Activated gamma-delta T cell treated with anti-CD3 and anti-CD28 coated beads, Interleukin-2, amount 50 U/mL, for 16 hours (primary cell): ENCODE data around the gene CDC34.

Experiments
- DNase-seq: peaks from one replicate; pipeline ENCODE4 v3.0.0-alpha.2; 2020; ENCODE audit warnings: low read depth

The CDC34 gene

GRCh38 chr19:522726-523125 lies 8.8 kb upstream of the CDC34 start:
- no peak for DNase-seq

DNA sequence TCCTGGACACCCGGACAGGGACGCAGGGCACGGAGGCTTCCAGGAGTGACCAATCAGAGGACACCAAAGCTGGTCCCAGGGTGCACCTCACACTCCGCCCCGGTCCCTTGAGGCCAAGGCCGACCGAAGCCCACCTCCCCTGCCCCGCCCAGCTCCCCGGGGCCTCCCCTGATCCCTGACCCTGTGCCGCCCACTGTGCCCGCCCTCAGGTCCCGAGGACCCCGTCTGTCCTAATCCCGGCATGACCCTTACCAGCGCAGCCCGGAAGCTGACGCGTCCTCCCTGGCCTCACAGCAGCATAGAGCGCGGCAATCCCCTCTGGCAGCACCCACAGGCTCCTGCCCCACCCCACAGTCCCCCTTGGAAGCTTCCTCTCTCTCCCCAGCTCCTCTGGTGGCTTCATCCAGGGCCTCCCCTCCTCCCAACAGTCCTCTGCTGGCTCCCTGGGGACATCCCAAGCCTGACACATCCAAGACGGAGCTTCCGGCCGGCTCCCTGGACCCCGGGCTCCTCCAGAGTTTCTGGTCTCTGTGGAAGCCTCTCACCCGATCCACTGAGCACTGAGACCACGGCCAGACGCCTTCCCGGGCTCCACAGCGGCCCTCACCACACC lies 7.4 kb upstream of the CDC34 start:
- no peak for DNase-seq

- DNase-seq: no peak
Observed at GRCh38 chr19:525029-525428, 6.5 kb upstream of the CDC34 start.

GRCh38 chr19:525857-526419 lies 5.6 kb upstream of the CDC34 start:
- no peak for DNase-seq

GRCh38 chr19:530134-531008 lies 1.2 kb upstream of the CDC34 start:
- DNase-seq: no peak

GRCh38 chr19:531009-531752 lies 379 bp upstream of the CDC34 start:
- peak; percentile 71 for DNase-seq

DNA sequence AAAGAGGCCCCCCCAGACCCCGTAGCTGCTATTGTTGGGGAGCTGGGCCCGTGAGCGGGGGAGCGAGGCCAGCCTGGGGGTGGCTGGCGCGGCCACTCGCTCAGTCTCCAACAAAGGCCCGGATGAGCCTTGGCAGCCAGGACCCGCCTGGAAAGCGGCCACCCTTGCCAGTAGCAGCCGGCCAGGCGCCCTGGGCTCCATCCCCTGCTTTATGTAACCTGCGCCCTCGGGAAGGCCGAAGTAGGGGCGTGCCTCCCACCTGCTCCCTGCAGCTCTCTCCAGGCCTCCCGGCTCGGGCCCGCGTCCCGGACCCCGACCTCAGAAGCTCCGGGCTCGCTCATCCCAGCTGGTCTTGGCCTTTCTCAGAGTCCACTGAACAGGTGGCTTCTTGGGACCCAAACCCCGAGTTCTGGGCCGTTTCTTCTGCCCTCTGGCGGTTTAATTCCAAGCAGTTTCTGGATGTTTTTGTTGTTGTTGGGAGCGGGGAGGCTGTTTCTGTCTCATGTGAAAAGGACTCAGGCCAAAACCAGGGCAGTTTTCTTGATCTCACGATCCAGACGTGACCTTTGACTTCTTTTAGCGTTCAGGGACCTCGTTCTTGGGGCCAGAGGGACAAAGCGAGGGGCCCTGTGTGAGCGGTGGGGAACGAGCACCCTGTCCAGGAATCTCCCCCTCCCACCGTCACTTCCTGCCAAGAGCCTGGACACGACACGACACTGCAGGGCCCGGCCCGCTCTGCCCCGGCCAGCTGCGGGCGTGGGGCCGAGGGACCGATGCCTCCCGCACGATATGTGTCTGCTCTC lies 1.2 kb downstream of the CDC34 start:
- no peak for DNase-seq

DNA sequence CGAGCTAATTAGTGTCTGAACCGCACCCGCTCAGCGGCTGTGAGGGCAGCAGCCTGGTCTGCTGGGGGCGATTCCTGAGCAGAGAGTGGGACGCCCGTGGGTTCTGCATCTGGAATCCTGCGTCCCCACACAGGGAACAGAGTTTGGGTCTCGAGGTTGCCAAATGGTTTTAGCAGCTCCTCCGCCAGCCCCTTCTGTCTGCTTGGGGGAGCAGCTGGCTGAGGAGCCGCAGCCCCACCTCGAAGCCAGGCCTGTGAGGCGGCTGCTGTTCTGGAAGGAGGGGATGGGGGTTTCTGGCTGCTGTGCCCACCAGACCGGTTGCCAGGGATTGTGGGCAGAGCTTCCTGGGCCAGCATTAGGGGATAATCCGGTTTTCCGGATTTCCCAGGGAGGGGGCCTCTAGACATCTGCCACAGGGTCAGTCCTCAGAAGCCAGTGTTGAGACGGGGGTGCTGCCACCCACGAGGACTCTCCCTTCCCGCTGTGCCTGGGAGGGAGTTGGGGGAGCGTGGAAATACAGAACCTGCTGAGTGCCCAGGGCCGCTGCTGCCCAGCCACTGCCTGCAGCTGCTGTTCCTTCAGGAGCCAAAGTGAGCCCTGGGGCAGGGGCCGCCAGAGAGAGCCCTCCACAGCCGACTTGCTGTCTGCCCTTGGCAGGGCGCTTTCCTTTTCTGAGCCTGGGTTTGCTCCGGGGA lies 2.0 kb downstream of the CDC34 start:
- DNase-seq: no peak

DNA sequence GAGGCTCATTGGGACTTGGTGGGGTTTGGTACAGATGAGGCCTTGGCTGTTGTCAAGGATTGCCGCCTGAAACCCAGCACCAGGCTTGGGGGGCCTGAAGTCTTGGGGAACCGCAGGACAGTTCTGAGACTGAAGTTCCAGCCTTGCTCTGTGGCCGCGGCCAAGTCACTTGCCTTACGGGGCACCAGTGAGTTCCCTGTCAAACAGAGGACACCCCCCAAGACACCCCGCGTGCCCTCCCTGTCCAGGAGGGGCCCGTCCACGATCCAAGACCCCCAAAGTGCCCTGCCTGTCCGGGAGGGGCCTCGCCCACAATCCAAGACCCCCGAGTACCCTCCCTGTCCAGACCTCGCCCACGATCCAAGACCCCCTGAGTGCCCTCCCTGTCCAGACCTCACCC lies 2.5 kb downstream of the CDC34 start:
- no peak for DNase-seq

DNA sequence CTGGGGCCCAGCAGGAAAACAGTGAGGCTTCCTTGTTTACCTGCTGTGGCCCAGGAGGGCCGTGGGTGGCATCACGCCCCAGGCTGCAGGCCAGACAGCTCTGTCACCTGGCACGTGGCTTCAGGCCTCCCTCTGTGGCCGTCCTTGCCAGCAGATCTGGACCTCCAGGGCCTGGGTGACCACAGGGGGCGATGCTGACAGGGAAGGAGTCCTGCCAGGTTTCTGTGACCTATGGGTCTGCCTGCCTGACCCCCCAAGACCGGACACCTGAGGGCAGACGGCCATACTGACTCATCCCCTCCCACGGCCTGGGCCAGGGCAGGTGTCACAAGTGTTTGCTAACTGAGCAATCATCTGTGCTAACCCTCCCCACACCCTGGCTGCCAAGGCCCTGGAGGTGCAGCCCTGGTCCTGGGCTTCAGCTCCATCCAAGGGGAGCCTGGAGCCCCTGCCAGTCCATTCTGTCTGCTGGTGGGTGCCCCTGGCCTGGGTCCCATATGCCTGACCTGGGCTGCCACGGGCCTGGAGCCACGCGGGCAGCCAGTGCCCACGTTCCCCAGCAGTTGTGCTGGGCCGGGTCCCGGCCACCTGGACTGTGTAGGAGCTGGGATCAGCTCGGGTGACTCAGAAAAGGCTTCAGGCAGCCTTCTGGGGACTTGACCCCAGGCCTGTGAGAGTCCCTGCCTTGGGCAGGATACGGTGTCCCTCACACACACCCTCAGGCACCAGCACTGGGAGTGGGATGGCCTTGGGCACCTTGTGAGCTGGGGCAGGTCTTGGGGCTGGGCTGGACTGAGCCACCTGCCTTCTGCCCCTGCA lies 3.7 kb downstream of the CDC34 start:
- no peak for DNase-seq

GRCh38 chr19:536031-536880 lies 4.7 kb downstream of the CDC34 start:
- no peak for DNase-seq

DNA sequence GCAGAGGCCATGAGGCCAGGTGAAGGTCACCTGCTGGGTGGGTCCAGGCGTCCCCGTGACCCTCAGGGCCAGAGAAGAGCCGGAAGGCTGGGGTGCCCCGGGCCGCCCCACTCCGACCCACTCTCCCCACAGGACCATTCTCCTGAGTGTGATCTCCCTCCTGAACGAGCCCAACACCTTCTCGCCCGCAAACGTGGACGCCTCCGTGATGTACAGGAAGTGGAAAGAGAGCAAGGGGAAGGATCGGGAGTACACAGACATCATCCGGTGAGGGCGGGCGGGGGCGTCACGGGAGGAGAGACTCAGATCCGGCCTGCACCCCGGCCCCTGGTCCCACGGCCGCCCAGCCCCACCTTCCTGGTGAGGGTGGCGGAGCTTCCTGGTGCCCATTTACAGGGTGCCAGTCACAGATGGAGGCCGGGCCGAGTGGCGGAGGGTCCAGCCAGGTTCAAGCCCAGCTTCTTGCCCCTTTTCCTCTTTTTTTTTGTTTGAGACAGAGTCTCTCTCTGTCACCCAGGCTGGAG lies 5.4 kb downstream of the CDC34 start:
- DNase-seq: no peak

DNA sequence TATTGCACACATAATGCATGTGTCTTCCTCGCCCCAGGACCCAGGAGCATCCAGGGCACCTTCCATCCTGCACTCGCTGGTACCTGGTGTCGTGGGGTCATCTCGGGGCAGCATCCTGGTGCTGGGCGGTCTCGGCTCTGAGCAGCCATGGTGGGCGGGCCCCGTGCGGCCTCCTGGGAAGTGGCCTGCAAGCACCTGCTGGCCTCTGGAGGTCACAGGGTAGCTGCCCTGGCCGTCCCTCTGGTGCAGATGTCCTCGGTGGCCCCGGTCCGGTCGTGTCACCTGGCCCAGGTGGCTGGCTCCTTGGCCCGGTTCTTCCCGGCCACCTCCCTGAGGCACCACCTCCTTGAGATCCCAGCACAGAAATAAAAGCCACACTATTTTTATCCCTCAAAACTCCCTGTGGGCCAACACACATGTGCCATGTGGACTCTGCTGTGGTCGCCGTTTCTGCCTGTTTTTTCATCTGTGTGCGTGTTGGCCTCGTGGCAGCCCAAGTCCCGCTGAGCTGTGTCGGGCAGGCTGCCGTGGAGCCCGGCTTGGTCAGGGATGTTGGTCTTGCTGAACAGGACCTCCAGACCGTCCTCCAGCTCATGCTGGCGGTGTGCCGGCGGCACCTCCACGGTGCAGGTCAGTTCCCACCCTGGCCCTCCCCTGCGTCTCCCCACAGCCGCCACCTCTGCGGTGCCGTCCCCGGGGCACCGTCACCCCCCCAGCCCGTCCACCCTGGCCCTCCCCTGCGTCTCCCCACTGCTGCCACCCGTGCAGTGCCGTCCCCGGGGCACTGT lies 7.3 kb downstream of the CDC34 start:
- DNase-seq: no peak

GRCh38 chr19:539429-540030 lies 8.0 kb downstream of the CDC34 start:
- DNase-seq: no peak

GRCh38 chr19:540867-541637 lies 9.5 kb downstream of the CDC34 start:
- DNase-seq: no peak

DNA sequence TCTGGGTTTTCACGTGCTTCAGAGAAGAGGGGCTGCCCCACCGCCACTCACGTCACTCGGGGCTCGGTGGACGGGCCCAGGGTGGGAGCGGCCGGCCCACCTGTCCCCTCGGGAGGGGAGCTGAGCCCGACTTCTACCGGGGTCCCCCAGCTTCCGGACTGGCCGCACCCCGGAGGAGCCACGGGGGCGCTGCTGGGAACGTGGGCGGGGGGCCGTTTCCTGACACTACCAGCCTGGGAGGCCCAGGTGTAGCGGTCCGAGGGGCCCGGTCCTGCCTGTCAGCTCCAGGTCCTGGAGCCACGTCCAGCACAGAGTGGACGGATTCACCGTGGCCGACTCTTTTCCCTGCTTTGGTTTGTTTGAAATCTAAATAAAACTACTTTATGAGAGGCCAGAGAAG lies 10.1 kb downstream of the CDC34 start:
- no peak for DNase-seq
